NK-92 (cell line): ENCODE results near the gene SDC3.
"Not testable (repeated sequence)": the region's sequence is repeated elsewhere in the genome, so short reads cannot be mapped to it uniquely, and the experiment has no call there.

Experiments
- DNase-seq: peaks from one replicate; lab custom pipeline; 2025; ENCODE audit not compliant: unreplicated experiment; lab: John Stamatoyannopoulos, UW

SDC3 gene

GRCh38 chr1:30908696-30909364 lies at the start of gene SDC3:
Gene SDC3, minus strand, starts transcription at chr1:30908758. Its CDS starts 172 bp downstream, at chr1:30908586.
- no peak for DNase-seq

GRCh38 chr1:30957560-30958222 lies 49.1 kb upstream of the SDC3 start:
- no peak for DNase-seq

- no peak for DNase-seq
Observed at GRCh38 chr1:30955448-30956015, 47.0 kb upstream of the SDC3 start.

- no peak for DNase-seq
Observed at GRCh38 chr1:30953685-30954084, 45.1 kb upstream of the SDC3 start.

- DNase-seq = no peak
Observed at GRCh38 chr1:30952098-30952497, 43.5 kb upstream of the SDC3 start.

- no peak for DNase-seq
Observed at GRCh38 chr1:30950700-30951099, 42.1 kb upstream of the SDC3 start.

- no peak for DNase-seq
Observed at GRCh38 chr1:30950053-30950452, 41.5 kb upstream of the SDC3 start.

GRCh38 chr1:30949487-30949838 lies 40.9 kb upstream of the SDC3 start:
- DNase-seq = not testable (repeated sequence)

DNA sequence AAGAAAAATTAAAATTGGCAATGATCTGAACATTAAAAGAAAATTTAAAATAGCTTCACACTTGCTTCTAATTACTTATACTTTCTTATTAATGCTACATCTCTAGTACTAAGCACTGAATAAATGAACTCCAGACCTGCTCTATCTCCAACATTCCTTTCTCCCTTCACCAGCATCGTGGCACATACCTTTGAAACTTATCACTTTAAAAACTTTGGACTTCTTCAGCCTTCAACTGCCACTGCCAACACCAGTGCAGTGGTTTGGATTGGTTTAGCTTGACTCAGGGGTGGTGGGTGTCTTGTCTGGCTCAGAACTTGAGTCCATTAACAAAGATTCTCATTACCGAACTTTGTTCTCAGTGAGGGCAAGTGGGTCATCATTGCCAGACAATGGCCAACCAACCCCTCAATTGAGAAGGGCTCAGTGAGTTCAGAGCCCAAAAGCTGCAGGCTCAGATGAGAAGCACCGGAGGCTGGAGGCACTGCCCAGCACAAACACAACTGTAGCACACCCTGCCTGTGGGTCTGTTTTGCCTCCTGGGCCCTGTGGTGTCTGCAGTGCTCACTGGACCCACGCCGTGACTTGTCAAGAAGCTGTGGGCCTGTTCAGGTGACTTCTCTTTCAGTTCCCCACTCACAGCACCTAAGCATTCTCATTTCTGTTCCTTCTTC lies 40.4 kb upstream of the SDC3 start:
- DNase-seq = not testable (repeated sequence)

DNA sequence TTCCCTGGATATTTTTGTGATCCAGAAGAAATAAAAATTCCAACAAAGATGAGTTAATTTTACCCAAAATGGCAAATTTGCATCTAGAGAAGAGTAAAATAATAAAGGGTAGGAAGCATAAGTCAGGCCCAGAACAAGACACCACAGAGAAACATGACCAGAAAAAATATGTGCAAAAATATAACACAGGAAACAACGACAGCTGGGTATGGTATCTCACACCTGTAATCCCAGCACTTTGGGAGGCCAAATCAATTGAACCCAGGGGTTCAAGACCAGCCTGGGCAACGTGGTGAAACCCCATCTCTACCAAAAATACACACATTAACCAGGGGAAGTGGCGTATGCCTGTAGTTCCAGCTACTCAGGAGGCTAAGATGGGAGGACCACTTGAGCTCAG lies 39.7 kb upstream of the SDC3 start:
- no peak for DNase-seq

DNA sequence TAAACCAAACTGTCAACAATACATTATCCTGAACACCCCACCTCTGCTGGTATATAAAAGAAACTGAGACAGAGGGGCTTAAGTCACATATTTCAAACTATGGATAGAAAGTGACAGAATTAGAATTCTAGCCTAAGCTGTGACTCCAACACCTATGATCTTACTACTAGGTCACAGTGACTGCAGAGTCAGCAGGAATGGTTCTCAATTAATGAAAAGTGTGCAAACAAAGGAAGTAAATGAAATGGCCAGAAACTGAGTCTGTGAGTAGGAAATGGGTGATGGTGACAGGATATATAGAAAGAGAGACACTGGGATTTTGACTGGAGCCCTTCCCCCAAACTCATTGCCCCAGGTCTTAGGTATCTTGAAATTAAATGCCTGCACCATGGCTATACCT lies 38.7 kb upstream of the SDC3 start:
- DNase-seq = no peak

- DNase-seq = no peak
Observed at GRCh38 chr1:30942326-30942963, 33.9 kb upstream of the SDC3 start.

DNA sequence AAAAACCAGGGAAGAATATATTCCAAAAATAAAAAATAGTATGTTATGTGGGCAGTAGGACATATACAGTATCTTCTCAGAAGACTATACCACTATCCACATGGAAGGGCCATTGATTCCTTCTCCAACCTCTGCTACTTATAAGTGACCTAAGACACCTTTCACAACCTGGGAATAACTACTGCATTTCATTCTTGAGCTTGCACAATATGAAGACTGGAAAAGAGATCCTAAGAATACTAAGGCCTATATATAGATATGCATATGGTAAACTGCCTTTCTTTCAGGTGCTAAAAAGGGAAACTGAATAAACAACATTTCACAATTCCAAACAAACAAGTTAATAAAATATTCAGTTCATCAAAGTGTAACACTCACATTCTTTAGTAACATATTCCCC lies 32.0 kb upstream of the SDC3 start:
- DNase-seq = no peak

- no peak for DNase-seq
Observed at GRCh38 chr1:30936541-30937171, 28.1 kb upstream of the SDC3 start.

DNA sequence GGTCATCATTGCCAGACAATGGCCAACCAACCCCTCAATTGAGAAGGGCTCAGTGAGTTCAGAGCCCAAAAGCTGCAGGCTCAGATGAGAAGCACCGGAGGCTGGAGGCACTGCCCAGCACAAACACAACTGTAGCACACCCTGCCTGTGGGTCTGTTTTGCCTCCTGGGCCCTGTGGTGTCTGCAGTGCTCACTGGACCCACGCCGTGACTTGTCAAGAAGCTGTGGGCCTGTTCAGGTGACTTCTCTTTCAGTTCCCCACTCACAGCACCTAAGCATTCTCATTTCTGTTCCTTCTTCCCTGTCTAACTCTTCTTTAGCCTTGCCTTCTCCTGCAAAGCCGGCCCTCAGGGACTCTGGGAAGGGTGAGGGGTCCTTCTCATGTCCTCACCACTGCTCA lies 27.2 kb upstream of the SDC3 start:
- DNase-seq = not testable (repeated sequence)

DNA sequence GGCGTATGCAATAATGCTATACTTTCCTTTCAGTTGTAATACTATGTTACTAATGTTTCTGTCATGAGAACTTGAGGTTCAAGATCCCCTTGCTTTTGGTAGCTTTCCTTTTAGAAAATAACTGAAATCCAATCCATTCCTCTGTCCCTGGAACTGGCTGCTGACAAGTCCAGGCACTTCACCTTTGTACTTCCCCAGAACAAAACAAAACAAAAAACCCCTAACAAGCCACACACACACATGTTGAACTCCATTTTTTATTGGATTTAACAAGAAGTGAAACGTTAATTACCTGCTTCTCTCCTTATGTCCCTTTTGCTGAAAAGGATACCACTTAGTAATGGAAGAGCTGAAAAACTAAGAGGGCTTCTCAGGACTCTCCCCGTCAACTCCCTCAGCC lies 26.1 kb upstream of the SDC3 start:
- DNase-seq = no peak

DNA sequence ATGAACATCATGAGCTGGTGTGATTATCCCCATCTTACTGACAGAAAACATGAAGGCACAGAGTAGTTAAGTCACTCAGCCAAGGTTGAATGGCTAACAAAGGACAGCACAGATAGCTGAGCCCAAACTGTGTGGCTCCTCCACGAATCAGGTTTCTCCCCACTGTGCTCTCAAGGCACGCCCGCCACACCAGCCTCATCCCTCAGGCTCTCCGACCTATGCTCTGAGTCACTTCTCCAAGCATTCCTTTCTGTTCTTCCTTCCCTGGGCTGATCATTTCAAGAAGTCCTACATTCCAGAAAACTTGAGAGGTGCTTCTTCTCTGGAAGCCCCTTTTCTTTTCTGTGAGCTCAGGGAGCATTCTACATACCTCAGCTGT lies 25.3 kb upstream of the SDC3 start:
- DNase-seq = no peak

DNA sequence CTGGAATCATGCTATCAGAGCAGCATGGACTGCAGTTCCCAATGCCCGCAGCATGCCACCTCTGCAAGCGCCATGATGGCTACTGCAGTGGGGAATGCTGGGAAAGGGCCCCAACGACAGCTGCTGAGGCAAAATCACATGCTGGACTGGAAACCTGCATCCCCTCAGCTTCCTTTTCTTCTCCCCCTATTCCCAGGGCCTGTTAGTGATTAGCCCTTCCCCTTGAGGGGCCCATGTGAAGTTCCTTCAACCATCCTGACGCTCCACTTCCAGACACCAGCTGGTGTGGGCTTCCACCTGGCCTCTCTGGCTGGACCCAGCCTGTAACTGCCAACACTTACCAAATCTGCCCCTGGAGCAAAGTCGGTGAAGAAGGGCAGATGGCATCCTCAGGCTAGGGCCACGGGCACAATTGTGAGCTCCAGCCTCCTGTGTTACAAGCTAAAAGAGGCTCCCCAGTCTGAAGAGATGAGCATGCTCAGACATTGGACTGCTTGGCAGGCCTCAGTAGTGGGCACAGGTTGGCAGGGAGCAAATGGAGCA lies 22.1 kb upstream of the SDC3 start:
- DNase-seq = no peak

DNA sequence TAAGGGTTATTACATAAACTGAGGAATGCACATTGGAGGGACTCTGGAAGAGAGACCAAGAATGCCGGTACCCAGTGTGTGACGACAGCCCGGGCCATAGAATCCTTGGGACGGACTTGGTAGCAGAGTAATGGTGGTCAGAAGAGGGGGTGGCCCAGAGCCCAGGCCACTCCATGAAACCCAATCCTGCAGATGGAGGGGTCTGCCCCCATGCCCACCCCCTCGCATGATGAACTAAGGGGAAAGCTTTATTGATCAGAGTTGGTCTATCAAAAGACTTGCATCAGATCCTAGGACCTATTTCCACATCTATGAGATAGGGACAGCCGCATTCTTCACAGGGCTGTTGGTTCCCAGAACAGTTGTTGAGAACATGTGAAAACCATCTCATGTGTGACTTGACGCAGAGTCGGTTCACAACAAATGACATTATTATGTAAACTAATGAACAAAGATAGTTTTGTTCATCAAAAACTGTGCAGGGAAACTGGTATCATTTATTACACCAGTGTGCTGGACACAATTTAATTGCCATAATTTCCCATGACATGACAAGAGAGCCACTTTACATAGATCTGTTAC lies 21.5 kb upstream of the SDC3 start:
- no peak for DNase-seq

DNA sequence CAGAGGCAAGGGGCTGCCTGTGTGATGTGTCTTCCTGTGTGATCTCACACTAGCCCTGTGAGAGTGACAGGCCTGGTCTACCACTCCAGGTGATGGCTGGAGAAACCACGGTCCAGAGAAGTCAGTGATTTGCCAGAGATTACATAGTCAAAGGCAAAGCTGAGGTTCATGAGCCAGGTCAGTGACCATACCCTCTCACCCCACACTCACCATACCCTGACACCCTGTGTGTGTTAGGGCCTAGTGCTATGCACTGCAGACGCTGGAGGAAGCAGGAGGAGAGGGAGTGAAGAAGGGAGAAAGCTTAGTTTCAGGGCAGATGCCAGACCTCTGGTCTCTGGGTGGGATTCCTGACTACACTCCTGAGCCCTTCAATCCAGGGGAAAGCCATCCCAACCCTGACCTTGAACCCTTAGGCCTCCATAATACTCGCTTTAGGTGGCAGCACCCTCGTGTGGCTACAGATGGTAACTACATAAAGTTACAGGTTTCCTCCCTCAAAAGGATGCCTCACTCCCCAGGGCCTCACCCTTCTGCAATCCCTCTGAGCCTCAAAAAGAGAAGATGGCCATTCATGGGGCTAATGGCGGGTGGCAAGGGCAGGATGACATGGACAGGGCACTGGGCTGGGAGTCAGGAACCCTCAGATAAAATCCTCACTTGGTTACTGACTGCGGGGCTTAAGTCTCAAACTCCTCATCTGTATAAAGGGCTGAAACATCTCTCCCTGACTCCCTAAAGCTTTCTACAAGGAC lies 20.8 kb upstream of the SDC3 start:
- no peak for DNase-seq
